Measurements from ENCODE around the gene HCRTR1.

GRCh38 chr1:31567956-31568570, 49.4 kb upstream of the HCRTR1 start:
- no peak for TF ChIP-seq EZH2 (IDR thresholded peaks at IDR 0.05; ENCODE audit: insufficient read depth, poor library complexity, severe bottlenecking)
- TF ChIP-seq EZH2phosphoT487 (IDR thresholded peaks at IDR 0.05; ENCODE audit: insufficient read depth, low read depth), result no peak

Measured in GM23248 (cell line).